Activated T-cell treated with anti-CD3 and anti-CD28 coated beads, Interleukin-2, amount 50 U/mL, for 72 hours (primary cell): Measurements from ENCODE around the gene DIS3L2. TPM values are rescaled to one million over a fixed set of nuclear protein-coding genes. Genes with fewer than 3 reads are reported as not detected.

Experiments used
- ATAC-seq, 2 donors: fragments of 150-1000 bp; cut with Tn5 transposase; replicated peaks in 1 of 2; 2 replicates each; pipeline ENCODE4 v1.10.0; 2021; ENCODE audit warnings: moderate library complexity in 2 of 2, mild to moderate bottlenecking in 1 of 2
- DNase-seq, 2 donors: peaks; one replicate each; pipeline ENCODE4 v3.0.0; 2021 to 2022; ENCODE audit warnings: mixed read lengths in 1 of 2
- H3K27ac Mint-ChIP-seq: one replicate; pipeline ENCODE4 v1.8.0; 2022; ENCODE audit warnings: mild to moderate bottlenecking, moderate library complexity, mixed read lengths
- H3K27me3 Mint-ChIP-seq: one replicate; pipeline ENCODE4 v1.8.0; 2022; ENCODE audit warnings: low read depth, mixed read lengths
- H3K36me3 Mint-ChIP-seq, 2 donors: one replicate each; pipeline ENCODE4 v1.8.0; 2022; ENCODE audit warnings: mixed read lengths in 2 of 2, mild to moderate bottlenecking in 1 of 2; ENCODE audit not compliant: insufficient read depth in 2 of 2
- H3K4me1 Mint-ChIP-seq: one replicate; pipeline ENCODE4 v1.8.0; 2022; ENCODE audit warnings: low read depth, mixed read lengths
- H3K4me3 Mint-ChIP-seq, 2 donors: one replicate each; pipeline ENCODE4 v1.8.0; 2022; ENCODE audit warnings: mild to moderate bottlenecking in 2 of 2, mixed read lengths in 2 of 2, moderate library complexity in 2 of 2
- H3K9me3 Mint-ChIP-seq, 2 donors: one replicate each; pipeline ENCODE4 v1.8.0; 2022; ENCODE audit warnings: mixed read lengths in 2 of 2
- total RNA-seq, 2 donors: library from RNA; stranded (reverse); gene quantifications; one replicate each; pipeline ENCODE4 v1.2.3, GENCODE V29; 2022

Gene DIS3L2
- total RNA-seq, 2 donors from 2014 or later = 28.8 to 38.3 TPM

- no peaks in the 10 kb centered on the region for H3K36me3 Mint-ChIP-seq
- H3K27ac Mint-ChIP-seq = no peak overlapping the region
- ATAC-seq (no peak), DNase-seq (no peak)
- no peaks in the 10 kb centered on the region for H3K9me3 Mint-ChIP-seq
- H3K4me1 Mint-ChIP-seq = peaks cover 35% of the 10 kb centered on the region
- H3K27me3 Mint-ChIP-seq = no peaks in the 10 kb centered on the region
- no peak overlapping the region for H3K4me3 Mint-ChIP-seq
Measured at GRCh38 chr2:231987124-231987727, 25.7 kb downstream of the DIS3L2 start.

- H3K4me1 Mint-ChIP-seq = peaks cover 43% of the 10 kb centered on the region
- H3K36me3 Mint-ChIP-seq = no peaks in the 10 kb centered on the region
- no peaks in the 10 kb centered on the region for H3K9me3 Mint-ChIP-seq
- no peak overlapping the region for H3K4me3 Mint-ChIP-seq
- no peaks in the 10 kb centered on the region for H3K27me3 Mint-ChIP-seq
- H3K27ac Mint-ChIP-seq = peak overlapping the region; percentile 48
- ATAC-seq (no peak), DNase-seq (no peak)
Measured at GRCh38 chr2:231988179-231988866, 26.8 kb downstream of the DIS3L2 start.

- H3K27ac Mint-ChIP-seq = no peak overlapping the region
- DNase-seq = no peak
- H3K9me3 Mint-ChIP-seq = no peaks in the 10 kb centered on the region
- peaks cover 30% of the 10 kb centered on the region for H3K4me1 Mint-ChIP-seq
- H3K4me3 Mint-ChIP-seq = no peak overlapping the region
- no peak for ATAC-seq
- H3K27me3 Mint-ChIP-seq = no peaks in the 10 kb centered on the region
- no peaks in the 10 kb centered on the region for H3K36me3 Mint-ChIP-seq
Measured at GRCh38 chr2:231991664-231992063, 30.2 kb downstream of the DIS3L2 start.

GRCh38 chr2:231992888-231993287 is 31.4 kb downstream of the DIS3L2 start:
- H3K4me3 Mint-ChIP-seq = no peak overlapping the region
- H3K27ac Mint-ChIP-seq = no peak overlapping the region
- no peak for DNase-seq
- H3K9me3 Mint-ChIP-seq = no peaks in the 10 kb centered on the region
- peaks cover 30% of the 10 kb centered on the region for H3K4me1 Mint-ChIP-seq
- ATAC-seq = no peak
- H3K36me3 Mint-ChIP-seq = no peaks in the 10 kb centered on the region
- H3K27me3 Mint-ChIP-seq = no peaks in the 10 kb centered on the region

- Mint-ChIP-seq H3K27ac (no peak overlapping the region), H3K9me3 (no peaks in the 10 kb centered on the region), H3K4me1 (peaks cover 15% of the 10 kb centered on the region), H3K27me3 (no peaks in the 10 kb centered on the region), H3K4me3 (no peak overlapping the region), H3K36me3 (no peaks in the 10 kb centered on the region)
- no peak for DNase-seq
- ATAC-seq = no peak
Measured at GRCh38 chr2:231996797-231997540, 35.5 kb downstream of the DIS3L2 start.

- Mint-ChIP-seq H3K9me3 (no peaks in the 10 kb centered on the region), H3K4me1 (peaks cover 16% of the 10 kb centered on the region), H3K27me3 (no peaks in the 10 kb centered on the region), H3K27ac (peak overlapping the region; percentile 19), H3K36me3 (no peaks in the 10 kb centered on the region), H3K4me3 (no peak overlapping the region)
- DNase-seq (no peak), ATAC-seq (no peak)
Measured at GRCh38 chr2:231998046-231998445, 36.5 kb downstream of the DIS3L2 start.

- Mint-ChIP-seq H3K4me3 (no peak overlapping the region), H3K4me1 (peaks cover 9% of the 10 kb centered on the region), H3K36me3 (no peaks in the 10 kb centered on the region), H3K27ac (no peak overlapping the region), H3K9me3 (no peaks in the 10 kb centered on the region), H3K27me3 (no peaks in the 10 kb centered on the region)
- ATAC-seq = no peak
- no peak for DNase-seq
Measured at GRCh38 chr2:232000439-232000838, 38.9 kb downstream of the DIS3L2 start.

GRCh38 chr2:232001073-232001472 is 39.6 kb downstream of the DIS3L2 start:
- no peak for DNase-seq
- no peak overlapping the region for H3K27ac Mint-ChIP-seq
- H3K9me3 Mint-ChIP-seq = no peaks in the 10 kb centered on the region
- peaks cover 9% of the 10 kb centered on the region for H3K4me1 Mint-ChIP-seq
- H3K36me3 Mint-ChIP-seq = no peaks in the 10 kb centered on the region
- H3K27me3 Mint-ChIP-seq = no peaks in the 10 kb centered on the region
- H3K4me3 Mint-ChIP-seq = no peak overlapping the region
- no peak for ATAC-seq

- Mint-ChIP-seq H3K9me3 (no peaks in the 10 kb centered on the region), H3K4me3 (no peak overlapping the region), H3K27ac (no peak overlapping the region), H3K27me3 (no peaks in the 10 kb centered on the region), H3K4me1 (peaks cover 21% of the 10 kb centered on the region), H3K36me3 (peaks cover 0 to 4% of the 10 kb centered on the region in 2 donors)
- ATAC-seq (no peak), DNase-seq (no peak)
Measured at GRCh38 chr2:232006253-232006652, 44.7 kb downstream of the DIS3L2 start.

GRCh38 chr2:232008907-232009638 is 47.6 kb downstream of the DIS3L2 start:
- no peak for ATAC-seq
- no peak overlapping the region for H3K27ac Mint-ChIP-seq

GRCh38 chr2:232009639-232010274 is 48.2 kb downstream of the DIS3L2 start:
- DNase-seq = no peak
- Mint-ChIP-seq H3K36me3 (peaks cover 0 to 4% of the 10 kb centered on the region in 2 donors), H3K4me1 (peaks cover 13% of the 10 kb centered on the region), H3K27ac (no peak overlapping the region), H3K27me3 (no peaks in the 10 kb centered on the region), H3K4me3 (no peak overlapping the region), H3K9me3 (no peaks in the 10 kb centered on the region)
- no peak for ATAC-seq

More at GRCh38 chr2:232008907-232009638, 47.6 kb downstream of the DIS3L2 start:
- no peak for DNase-seq
- no peaks in the 10 kb centered on the region for H3K9me3 Mint-ChIP-seq
- no peaks in the 10 kb centered on the region for H3K27me3 Mint-ChIP-seq
- no peak overlapping the region for H3K4me3 Mint-ChIP-seq
- H3K36me3 Mint-ChIP-seq = peaks cover 0 to 4% of the 10 kb centered on the region in 2 donors
- peaks cover 13% of the 10 kb centered on the region for H3K4me1 Mint-ChIP-seq

- Mint-ChIP-seq H3K4me3 (no peak overlapping the region), H3K27me3 (no peaks in the 10 kb centered on the region), H3K4me1 (peaks cover 16% of the 10 kb centered on the region), H3K9me3 (no peaks in the 10 kb centered on the region), H3K36me3 (peaks cover 7 to 12% of the 10 kb centered on the region in 2 donors), H3K27ac (no peak overlapping the region)
- peak in 1 of 2 donors; percentile 11 for DNase-seq
- ATAC-seq = peak; percentile 47 to 59
Measured at GRCh38 chr2:232013701-232014353, 52.3 kb downstream of the DIS3L2 start.
